Uterus (tissue), 4 donors: ENCODE measurements around the gene POMT2. TPM values are rescaled to one million over a fixed set of nuclear protein-coding genes. Genes with fewer than 3 reads are reported as not detected.
"Not testable (repeated sequence)": the region's sequence is repeated elsewhere in the genome, so short reads cannot be mapped to it uniquely, and the experiment has no call there.

Source experiments
- DNase-seq, 2 donors: peaks; one replicate each; pipeline ENCODE4 v3.0.0-alpha.2; 2019 to 2020
- H3K27ac ChIP-seq, 2 donors: fragments of 200-600 bp; sonication (generic); 1 replicate in 1 of 2; 2 replicates in 1 of 2; pipeline ENCODE4 v1.5.1; 2016 to 2018
- H3K27me3 ChIP-seq, 2 donors: fragments of 200-600 bp; sonication (generic); one replicate each; pipeline ENCODE4 v1.5.1; 2018 to 2019; ENCODE audit warnings: control low read depth in 1 of 2
- H3K36me3 ChIP-seq, 2 donors: fragments of 200-600 bp; sonication (generic); one replicate each; pipeline ENCODE4 v1.5.1; 2019; ENCODE audit warnings: control low read depth in 1 of 2
- H3K4me1 ChIP-seq, 2 donors: fragments of 200-600 bp; sonication (generic); one replicate each; pipeline ENCODE4 v1.5.1; 2018 to 2019; ENCODE audit warnings: control low read depth in 1 of 2
- H3K4me3 ChIP-seq, 2 donors: fragments of 200-600 bp; sonication (generic); 1 replicate in 1 of 2; 2 replicates in 1 of 2; pipeline ENCODE4 v1.5.1; 2018 to 2019; ENCODE audit warnings: mild to moderate bottlenecking in 1 of 2
- H3K9me3 ChIP-seq, 2 donors: fragments of 200-600 bp; sonication (generic); one replicate each; pipeline ENCODE4 v1.5.1; 2019; ENCODE audit warnings: control low read depth in 1 of 2
- CTCF ChIP-seq, 4 experiments: fragments of 200-600 bp in 2 of 4; fragments of 450-650 bp in 2 of 4; sonication (generic) in 2 of 4; IDR thresholded peaks; one replicate each; pipeline ENCODE4 v1.5.1; 2016 to 2019; ENCODE audit warnings: antibody characterized with exemption in 4 of 4, mild to moderate bottlenecking in 2 of 4, moderate library complexity in 1 of 4
- POLR2A ChIP-seq, 2 donors: fragments of 450-650 bp; IDR thresholded peaks; one replicate each; pipeline ENCODE4 v1.6.1; 2016; ENCODE audit warnings: antibody characterized with exemption in 2 of 2, mild to moderate bottlenecking in 1 of 2, moderate library complexity in 1 of 2
- intact Hi-C: fragments of 100-400 bp; cut with DNase I; formaldehyde crosslinking; loops from one replicate; pipeline ENCODE4 v1.15.1; 2023; ENCODE audit warnings: low total_unique reads
- total RNA-seq, 4 donors: library from RNA; depleted of rRNA in 3 of 4; stranded (reverse); fragments of >200 nt in 3 of 4; gene quantifications; one replicate each; pipeline versions ENCODE4 v1.1.0 to v1.2.4, GENCODE V29; 2014 to 2023
- donor health status: DM: yes; HTN: yes; CAD: no.

Gene POMT2
- total RNA-seq, 4 donors from 2014 or later: 2.1 to 72.2 (median 27.9) TPM

- TF ChIP-seq POLR2A (IDR thresholded peaks at IDR 0.05) (no peak), CTCF (IDR thresholded peaks at IDR 0.05) (no peak)
- Histone ChIP-seq H3K4me1 (no peaks in the 10 kb centered on the region), H3K36me3 (no peaks in the 10 kb centered on the region), H3K27me3 (no peaks in the 10 kb centered on the region), H3K4me3 (no peak overlapping the region), H3K9me3 (no peaks in the 10 kb centered on the region), H3K27ac (no peak overlapping the region)
- intact Hi-C loops: no loop called here
- no peak for DNase-seq
These were observed 17.6 kb upstream of the POMT2 start for GRCh38 chr14:77338302-77338701.

GRCh38 chr14:77337880-77338279 is 17.2 kb upstream of the POMT2 start:
- Histone ChIP-seq H3K36me3 (no peaks in the 10 kb centered on the region), H3K9me3 (no peaks in the 10 kb centered on the region), H3K4me1 (no peaks in the 10 kb centered on the region), H3K27ac (no peak overlapping the region), H3K27me3 (no peaks in the 10 kb centered on the region), H3K4me3 (no peak overlapping the region)
- no peak for TF ChIP-seq CTCF (IDR thresholded peaks at IDR 0.05)
- no peak for TF ChIP-seq POLR2A (IDR thresholded peaks at IDR 0.05)
- intact Hi-C loops: no loop called here
- no peak for DNase-seq

- H3K36me3 ChIP-seq, H3K27me3 ChIP-seq, H3K4me3 ChIP-seq, intact Hi-C loops, H3K9me3 ChIP-seq, H3K4me1 ChIP-seq, DNase-seq, H3K27ac ChIP-seq: not testable (repeated sequence)
These were observed 16.6 kb upstream of the POMT2 start for GRCh38 chr14:77337255-77337654.

GRCh38 chr14:77335576-77335975 is 14.9 kb upstream of the POMT2 start:
- no peaks in the 10 kb centered on the region for H3K4me1 ChIP-seq
- DNase-seq: no peak
- H3K9me3 ChIP-seq: no peaks in the 10 kb centered on the region
- no peaks in the 10 kb centered on the region for H3K27me3 ChIP-seq
- H3K4me3 ChIP-seq: no peak overlapping the region
- TF ChIP-seq POLR2A (IDR thresholded peaks at IDR 0.05): no peak
- TF ChIP-seq CTCF (IDR thresholded peaks at IDR 0.05): no peak
- intact Hi-C loops: no loop called here
- H3K36me3 ChIP-seq: no peaks in the 10 kb centered on the region
- no peak overlapping the region for H3K27ac ChIP-seq

- H3K27me3 ChIP-seq: no peaks in the 10 kb centered on the region
- H3K9me3 ChIP-seq: no peaks in the 10 kb centered on the region
- H3K4me3 ChIP-seq: no peak overlapping the region
- no peak for DNase-seq
- intact Hi-C loops: no loop called here
- no peaks in the 10 kb centered on the region for H3K36me3 ChIP-seq
- H3K4me1 ChIP-seq: no peaks in the 10 kb centered on the region
- TF ChIP-seq CTCF (IDR thresholded peaks at IDR 0.05) (no peak), POLR2A (IDR thresholded peaks at IDR 0.05) (no peak)
- H3K27ac ChIP-seq: no peak overlapping the region
These were observed 9.2 kb upstream of the POMT2 start for GRCh38 chr14:77329872-77330271.

- H3K4me1 ChIP-seq: no peaks in the 10 kb centered on the region
- no peak overlapping the region for H3K4me3 ChIP-seq
- H3K36me3 ChIP-seq: no peaks in the 10 kb centered on the region
- TF ChIP-seq CTCF (IDR thresholded peaks at IDR 0.05): no peak
- TF ChIP-seq POLR2A (IDR thresholded peaks at IDR 0.05): no peak
- DNase-seq: no peak
- H3K27me3 ChIP-seq: no peaks in the 10 kb centered on the region
- intact Hi-C loops: no loop called here
- H3K27ac ChIP-seq: no peak overlapping the region
- no peaks in the 10 kb centered on the region for H3K9me3 ChIP-seq
These were observed 6.4 kb upstream of the POMT2 start for GRCh38 chr14:77327111-77327510.
